WTC11 (cell line): ENCODE results near the gene JAML. TPM values are rescaled to one million over a fixed set of nuclear protein-coding genes. Genes with fewer than 3 reads are reported as not detected.

Experiments used
- ATAC-seq: fragments of 200-7000 bp; cut with Tn5 transposase; 2 replicates; pipeline ENCODE4 v1.10.0; 2021; ENCODE audit warnings: mild to moderate bottlenecking, moderate library complexity
- CTCF ChIA-PET: fragments of 300-600 bp; sonication (Branson Sonifier 250); formaldehyde crosslinking; loops from one replicate; lab custom pipeline; 2021; ENCODE audit warnings: antibody characterized with exemption; lab: Charles Lee
- POLR2A ChIA-PET: fragments of 350-600 bp; sonication (Branson Sonifier 250); formaldehyde crosslinking; loops from one replicate; lab custom pipeline; 2021; ENCODE audit warnings: antibody characterized with exemption; lab: Charles Lee
- DNase-seq: peaks from one replicate; pipeline ENCODE4 v3.0.0; 2021; ENCODE audit warnings: low spot score
- H3K27ac Mint-ChIP-seq: 2 replicates; pipeline ENCODE4 v1.8.0; 2021; ENCODE audit warnings: mixed read lengths
- H3K27me3 Mint-ChIP-seq: 2 replicates; pipeline ENCODE4 v1.8.0; 2021; ENCODE audit warnings: low read depth, mild to moderate bottlenecking, moderate library complexity, mixed read lengths
- H3K36me3 Mint-ChIP-seq: 2 replicates; pipeline ENCODE4 v1.8.0; 2021; ENCODE audit warnings: mixed read lengths
- H3K4me1 Mint-ChIP-seq: 2 replicates; pipeline ENCODE4 v1.8.0; 2022; ENCODE audit warnings: mixed read lengths
- H3K4me3 Mint-ChIP-seq: 2 replicates; pipeline ENCODE4 v1.8.0; 2021; ENCODE audit warnings: mild to moderate bottlenecking, moderate library complexity, mixed read lengths
- H3K9me3 Mint-ChIP-seq: 2 replicates; pipeline ENCODE4 v1.8.0; 2021; ENCODE audit warnings: mixed read lengths
- AFF4 ChIP-seq: sonication (generic); formaldehyde crosslinking; IDR thresholded peaks from 2 replicates; pipeline ENCODE4 v1.8.1; 2023; ENCODE audit warnings: mild to moderate bottlenecking, missing genetic modification reagents, borderline replicate concordance
- EMX1 ChIP-seq: fragments of 250-450 bp; sonication (Bioruptor Pico); IDR thresholded peaks from 2 replicates; pipeline ENCODE4 v1.8.0; 2021; ENCODE audit warnings: mild to moderate bottlenecking
- FOXJ3 ChIP-seq: sonication (generic); formaldehyde crosslinking; IDR thresholded peaks from 2 replicates; pipeline ENCODE4 v1.9.0; 2021; ENCODE audit warnings: missing genetic modification reagents, mild to moderate bottlenecking, borderline replicate concordance
- GABPB1 ChIP-seq: sonication (generic); formaldehyde crosslinking; IDR thresholded peaks from 2 replicates; pipeline ENCODE4 v1.8.1; 2023; ENCODE audit warnings: mild to moderate bottlenecking, missing genetic modification reagents
- JUN ChIP-seq: sonication (generic); formaldehyde crosslinking; IDR thresholded peaks from 2 replicates; pipeline ENCODE4 v1.8.0; 2023; ENCODE audit warnings: mild to moderate bottlenecking, missing genetic modification reagents
- NFE2L1 ChIP-seq: sonication (generic); formaldehyde crosslinking; IDR thresholded peaks from 2 replicates; pipeline ENCODE4 v1.8.1; 2023; ENCODE audit warnings: missing genetic modification reagents
- NR2C2 ChIP-seq: sonication (generic); formaldehyde crosslinking; IDR thresholded peaks from 2 replicates; pipeline ENCODE4 v1.8.0; 2022; ENCODE audit warnings: mild to moderate bottlenecking, missing genetic modification reagents
- NR3C1 ChIP-seq: sonication (generic); formaldehyde crosslinking; conservative IDR thresholded peaks from 2 replicates; pipeline ENCODE4 v1.8.1; 2023; ENCODE audit warnings: low read depth, mild to moderate bottlenecking, missing genetic modification reagents
- OVOL2 ChIP-seq: fragments of 250-450 bp; sonication (Bioruptor Pico); IDR thresholded peaks from 2 replicates; pipeline ENCODE4 v1.9.0; 2021; ENCODE audit warnings: mild to moderate bottlenecking, borderline replicate concordance
- RORB ChIP-seq: fragments of 250-450 bp; sonication (Bioruptor Pico); IDR thresholded peaks from 2 replicates; pipeline ENCODE4 v1.9.0; 2021; ENCODE audit warnings: mild to moderate bottlenecking
- ZMAT4 ChIP-seq: fragments of 250-450 bp; sonication (Bioruptor Pico); IDR thresholded peaks from 2 replicates; pipeline ENCODE4 v1.9.0; 2021; ENCODE audit warnings: mild to moderate bottlenecking
- ZNF219 ChIP-seq: sonication (generic); formaldehyde crosslinking; IDR thresholded peaks from 2 replicates; pipeline ENCODE4 v1.8.0; 2023; ENCODE audit warnings: missing genetic modification reagents, mild to moderate bottlenecking, borderline replicate concordance
- ZNF317 ChIP-seq: sonication (generic); formaldehyde crosslinking; IDR thresholded peaks from 2 replicates; pipeline ENCODE4 v1.8.1; 2023; ENCODE audit warnings: low read depth, mild to moderate bottlenecking, moderate library complexity, missing genetic modification reagents, borderline replicate concordance
- ZNF396 ChIP-seq: fragments of 250-450 bp; sonication (Bioruptor Pico); IDR thresholded peaks from 2 replicates; pipeline ENCODE4 v1.8.0; 2021; ENCODE audit warnings: mild to moderate bottlenecking, moderate library complexity, borderline replicate concordance
- ZNF423 ChIP-seq: fragments of 250-450 bp; sonication (Bioruptor Pico); IDR thresholded peaks from 2 replicates; pipeline ENCODE4 v2.1.2; 2022; ENCODE audit warnings: mild to moderate bottlenecking, moderate library complexity
- total RNA-seq: library from RNA; stranded (reverse); gene quantifications from 3 replicates; pipeline ENCODE4 v1.2.3, GENCODE V29; 2021
- TF ChIP-seq, protein P1 (sequence below): sonication (generic); formaldehyde crosslinking; IDR thresholded peaks from 2 replicates; pipeline ENCODE4 v1.8.1; 2023; ENCODE audit warnings: mild to moderate bottlenecking, moderate library complexity, missing genetic modification reagents
- TF ChIP-seq, protein P2 (sequence below): sonication (generic); formaldehyde crosslinking; IDR thresholded peaks from 2 replicates; pipeline ENCODE4 v1.8.1; 2023; ENCODE audit warnings: mild to moderate bottlenecking, missing genetic modification reagents, moderate library complexity
- TF ChIP-seq, protein P3 (sequence below): fragments of 200-600 bp; IDR thresholded peaks from 2 replicates; pipeline ENCODE4 v1.8.0; 2022; ENCODE audit warnings: antibody characterized with exemption
- TF ChIP-seq, protein P4 (sequence below): sonication (generic); formaldehyde crosslinking; IDR thresholded peaks from 2 replicates; pipeline ENCODE4 v1.8.0; 2022; ENCODE audit warnings: missing genetic modification reagents
- TF ChIP-seq, protein P5 (sequence below): sonication (generic); formaldehyde crosslinking; IDR thresholded peaks from 2 replicates; pipeline ENCODE4 v1.8.1; 2023; ENCODE audit warnings: mild to moderate bottlenecking, missing genetic modification reagents

JAML gene
- total RNA-seq, 1 experiment from 2014 or later: 0.24 TPM

- Mint-ChIP-seq H3K27ac (no peak overlapping the region), H3K4me3 (no peak overlapping the region), H3K27me3 (peaks cover 6% of the 10 kb centered on the region)
- no peak for TF ChIP-seq JUN (CRISPR knock-in tag)
- TF ChIP-seq ZNF423 (CRISPR knock-in tag): no peak
- TF ChIP-seq, protein P1, sequence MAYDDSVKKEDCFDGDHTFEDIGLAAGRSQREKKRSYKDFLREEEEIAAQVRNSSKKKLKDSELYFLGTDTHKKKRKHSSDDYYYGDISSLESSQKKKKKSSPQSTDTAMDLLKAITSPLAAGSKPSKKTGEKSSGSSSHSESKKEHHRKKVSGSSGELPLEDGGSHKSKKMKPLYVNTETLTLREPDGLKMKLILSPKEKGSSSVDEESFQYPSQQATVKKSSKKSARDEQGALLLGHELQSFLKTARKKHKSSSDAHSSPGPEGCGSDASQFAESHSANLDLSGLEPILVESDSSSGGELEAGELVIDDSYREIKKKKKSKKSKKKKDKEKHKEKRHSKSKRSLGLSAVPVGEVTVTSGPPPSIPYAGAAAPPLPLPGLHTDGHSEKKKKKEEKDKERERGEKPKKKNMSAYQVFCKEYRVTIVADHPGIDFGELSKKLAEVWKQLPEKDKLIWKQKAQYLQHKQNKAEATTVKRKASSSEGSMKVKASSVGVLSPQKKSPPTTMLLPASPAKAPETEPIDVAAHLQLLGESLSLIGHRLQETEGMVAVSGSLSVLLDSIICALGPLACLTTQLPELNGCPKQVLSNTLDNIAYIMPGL: no peak
- no peak for TF ChIP-seq ZNF396 (CRISPR knock-in tag)
- TF ChIP-seq RORB (CRISPR knock-in tag): no peak
- TF ChIP-seq FOXJ3 (CRISPR knock-in tag): no peak
- no peak for TF ChIP-seq ZMAT4 (CRISPR knock-in tag)
- TF ChIP-seq OVOL2 (CRISPR knock-in tag): no peak
- TF ChIP-seq, all 79 proteins: peak for 0
- no peaks in the 10 kb centered on the region for H3K36me3 Mint-ChIP-seq
- peaks cover 42% of the 10 kb centered on the region for H3K4me1 Mint-ChIP-seq
- ChIA-PET CTCF (interaction anchor here (1.4 kb wide), 1 partner anchor 17 kb away, joined by 7 read pairs; no protein-coding TSS in a partner anchor), POLR2A (no interaction called here)
- peaks cover 4% of the 10 kb centered on the region for H3K9me3 Mint-ChIP-seq
- ATAC-seq (no peak), DNase-seq (no peak)
Measured at GRCh38 chr11:118215765-118216164, 9.0 kb downstream of the JAML start.

DNA sequence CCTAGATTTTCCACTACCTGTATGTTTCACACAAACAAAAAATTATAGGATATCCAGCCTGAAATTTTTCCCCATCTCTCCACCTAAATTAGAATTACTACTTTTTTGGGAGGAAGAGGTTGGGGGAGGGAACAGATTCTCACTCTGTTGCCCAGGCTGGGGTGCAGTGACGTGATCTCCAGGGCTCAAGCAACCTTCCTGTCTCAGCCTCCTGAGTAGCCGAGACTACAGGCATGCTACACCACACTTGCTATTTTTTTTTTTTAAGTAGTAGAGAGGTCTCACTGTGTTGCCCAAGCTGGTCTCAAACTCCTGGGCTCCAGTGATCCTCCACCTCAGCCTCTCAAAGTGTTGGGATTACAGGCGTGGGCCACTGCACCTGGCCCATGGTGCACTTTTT lies 9.5 kb downstream of the JAML start:
- Mint-ChIP-seq H3K4me1 (peaks cover 47% of the 10 kb centered on the region), H3K9me3 (peaks cover 4% of the 10 kb centered on the region), H3K36me3 (no peaks in the 10 kb centered on the region), H3K27ac (no peak overlapping the region), H3K27me3 (peaks cover 5% of the 10 kb centered on the region), H3K4me3 (no peak overlapping the region)
- ATAC-seq: no peak
- no peak for DNase-seq
- ChIA-PET CTCF (interaction anchor here (1.4 to 5.8 kb wide), 2 partner anchors 17 to 80 kb away, joined by 5 to 44 read pairs; no protein-coding TSS in a partner anchor), POLR2A (no interaction called here)
- TF ChIP-seq ZNF219 (CRISPR knock-in tag) (no peak), NR3C1 (CRISPR knock-in tag) (no peak), OVOL2 (CRISPR knock-in tag) (no peak), ZNF317 (no peak), AFF4 (CRISPR knock-in tag) (no peak), GABPB1 (CRISPR knock-in tag) (no peak), EMX1 (CRISPR knock-in tag) (no peak), NFE2L1 (CRISPR knock-in tag) (no peak), NR2C2 (CRISPR knock-in tag) (no peak)
- TF ChIP-seq, protein P2, sequence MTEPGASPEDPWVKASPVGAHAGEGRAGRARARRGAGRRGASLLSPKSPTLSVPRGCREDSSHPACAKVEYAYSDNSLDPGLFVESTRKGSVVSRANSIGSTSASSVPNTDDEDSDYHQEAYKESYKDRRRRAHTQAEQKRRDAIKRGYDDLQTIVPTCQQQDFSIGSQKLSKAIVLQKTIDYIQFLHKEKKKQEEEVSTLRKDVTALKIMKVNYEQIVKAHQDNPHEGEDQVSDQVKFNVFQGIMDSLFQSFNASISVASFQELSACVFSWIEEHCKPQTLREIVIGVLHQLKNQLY (CRISPR knock-in tag): no peak
- TF ChIP-seq, protein P3, sequence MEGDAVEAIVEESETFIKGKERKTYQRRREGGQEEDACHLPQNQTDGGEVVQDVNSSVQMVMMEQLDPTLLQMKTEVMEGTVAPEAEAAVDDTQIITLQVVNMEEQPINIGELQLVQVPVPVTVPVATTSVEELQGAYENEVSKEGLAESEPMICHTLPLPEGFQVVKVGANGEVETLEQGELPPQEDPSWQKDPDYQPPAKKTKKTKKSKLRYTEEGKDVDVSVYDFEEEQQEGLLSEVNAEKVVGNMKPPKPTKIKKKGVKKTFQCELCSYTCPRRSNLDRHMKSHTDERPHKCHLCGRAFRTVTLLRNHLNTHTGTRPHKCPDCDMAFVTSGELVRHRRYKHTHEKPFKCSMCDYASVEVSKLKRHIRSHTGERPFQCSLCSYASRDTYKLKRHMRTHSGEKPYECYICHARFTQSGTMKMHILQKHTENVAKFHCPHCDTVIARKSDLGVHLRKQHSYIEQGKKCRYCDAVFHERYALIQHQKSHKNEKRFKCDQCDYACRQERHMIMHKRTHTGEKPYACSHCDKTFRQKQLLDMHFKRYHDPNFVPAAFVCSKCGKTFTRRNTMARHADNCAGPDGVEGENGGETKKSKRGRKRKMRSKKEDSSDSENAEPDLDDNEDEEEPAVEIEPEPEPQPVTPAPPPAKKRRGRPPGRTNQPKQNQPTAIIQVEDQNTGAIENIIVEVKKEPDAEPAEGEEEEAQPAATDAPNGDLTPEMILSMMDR: no peak
- TF ChIP-seq, protein P4, sequence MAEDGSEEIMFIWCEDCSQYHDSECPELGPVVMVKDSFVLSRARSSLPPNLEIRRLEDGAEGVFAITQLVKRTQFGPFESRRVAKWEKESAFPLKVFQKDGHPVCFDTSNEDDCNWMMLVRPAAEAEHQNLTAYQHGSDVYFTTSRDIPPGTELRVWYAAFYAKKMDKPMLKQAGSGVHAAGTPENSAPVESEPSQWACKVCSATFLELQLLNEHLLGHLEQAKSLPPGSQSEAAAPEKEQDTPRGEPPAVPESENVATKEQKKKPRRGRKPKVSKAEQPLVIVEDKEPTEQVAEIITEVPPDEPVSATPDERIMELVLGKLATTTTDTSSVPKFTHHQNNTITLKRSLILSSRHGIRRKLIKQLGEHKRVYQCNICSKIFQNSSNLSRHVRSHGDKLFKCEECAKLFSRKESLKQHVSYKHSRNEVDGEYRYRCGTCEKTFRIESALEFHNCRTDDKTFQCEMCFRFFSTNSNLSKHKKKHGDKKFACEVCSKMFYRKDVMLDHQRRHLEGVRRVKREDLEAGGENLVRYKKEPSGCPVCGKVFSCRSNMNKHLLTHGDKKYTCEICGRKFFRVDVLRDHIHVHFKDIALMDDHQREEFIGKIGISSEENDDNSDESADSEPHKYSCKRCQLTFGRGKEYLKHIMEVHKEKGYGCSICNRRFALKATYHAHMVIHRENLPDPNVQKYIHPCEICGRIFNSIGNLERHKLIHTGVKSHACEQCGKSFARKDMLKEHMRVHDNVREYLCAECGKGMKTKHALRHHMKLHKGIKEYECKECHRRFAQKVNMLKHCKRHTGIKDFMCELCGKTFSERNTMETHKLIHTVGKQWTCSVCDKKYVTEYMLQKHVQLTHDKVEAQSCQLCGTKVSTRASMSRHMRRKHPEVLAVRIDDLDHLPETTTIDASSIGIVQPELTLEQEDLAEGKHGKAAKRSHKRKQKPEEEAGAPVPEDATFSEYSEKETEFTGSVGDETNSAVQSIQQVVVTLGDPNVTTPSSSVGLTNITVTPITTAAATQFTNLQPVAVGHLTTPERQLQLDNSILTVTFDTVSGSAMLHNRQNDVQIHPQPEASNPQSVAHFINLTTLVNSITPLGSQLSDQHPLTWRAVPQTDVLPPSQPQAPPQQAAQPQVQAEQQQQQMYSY (CRISPR knock-in tag): no peak
- TF ChIP-seq, protein P5, sequence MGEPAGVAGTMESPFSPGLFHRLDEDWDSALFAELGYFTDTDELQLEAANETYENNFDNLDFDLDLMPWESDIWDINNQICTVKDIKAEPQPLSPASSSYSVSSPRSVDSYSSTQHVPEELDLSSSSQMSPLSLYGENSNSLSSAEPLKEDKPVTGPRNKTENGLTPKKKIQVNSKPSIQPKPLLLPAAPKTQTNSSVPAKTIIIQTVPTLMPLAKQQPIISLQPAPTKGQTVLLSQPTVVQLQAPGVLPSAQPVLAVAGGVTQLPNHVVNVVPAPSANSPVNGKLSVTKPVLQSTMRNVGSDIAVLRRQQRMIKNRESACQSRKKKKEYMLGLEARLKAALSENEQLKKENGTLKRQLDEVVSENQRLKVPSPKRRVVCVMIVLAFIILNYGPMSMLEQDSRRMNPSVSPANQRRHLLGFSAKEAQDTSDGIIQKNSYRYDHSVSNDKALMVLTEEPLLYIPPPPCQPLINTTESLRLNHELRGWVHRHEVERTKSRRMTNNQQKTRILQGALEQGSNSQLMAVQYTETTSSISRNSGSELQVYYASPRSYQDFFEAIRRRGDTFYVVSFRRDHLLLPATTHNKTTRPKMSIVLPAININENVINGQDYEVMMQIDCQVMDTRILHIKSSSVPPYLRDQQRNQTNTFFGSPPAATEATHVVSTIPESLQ (CRISPR knock-in tag): no peak
